ENCODE measurements around the gene SLC66A2. TPM values are rescaled to one million over a fixed set of nuclear protein-coding genes. Genes with fewer than 3 reads are reported as not detected.

SLC66A2 gene
- total RNA-seq, 1 donor from 2014 or later = 5.8 TPM

GRCh38 chr18:79942211-79942610 lies 9.2 kb downstream of the SLC66A2 start:
- Mint-ChIP-seq H3K4me1 (peaks cover 17% of the 10 kb centered on the region), H3K9me3 (peaks cover 17% of the 10 kb centered on the region), H3K36me3 (peaks cover 33% of the 10 kb centered on the region), H3K27me3 (ENCODE audit: insufficient read depth, low read depth) (peaks cover 2% of the 10 kb centered on the region), H3K27ac (peak overlapping the region; percentile 31), H3K4me3 (no peak overlapping the region)
- Histone ChIP-seq H4K20me1 (ENCODE audit: low read depth) (peaks cover 36% of the 10 kb centered on the region), H3K4me2 (no peak overlapping the region), H3F3A (ENCODE audit: low read depth) (no peaks in the 10 kb centered on the region), H3K27me3 (no peaks in the 10 kb centered on the region), H3K79me2 (ENCODE audit: low read depth) (no peaks in the 10 kb centered on the region), H3K9me3 (ENCODE audit: low read depth) (no peaks in the 10 kb centered on the region), H3K4me3 (no peak overlapping the region), H3K27ac (no peak overlapping the region), H3K36me3 (no peaks in the 10 kb centered on the region), H3K4me1 (no peaks in the 10 kb centered on the region), H3K9ac (no peak overlapping the region), H2AFZ (replicated peaks) (no peak overlapping the region)
- no peak for DNase-seq (ENCODE audit: low spot score)
- no peak for TF ChIP-seq EZH2 (IDR thresholded peaks at IDR 0.05)
- TF ChIP-seq EZH2phosphoT487 (IDR thresholded peaks at IDR 0.05) = no peak
- TF ChIP-seq CTCF (IDR thresholded peaks at IDR 0.05) = no peak

GRCh38 chr18:79941473-79942119 lies 9.9 kb downstream of the SLC66A2 start:
- TF ChIP-seq CTCF (IDR thresholded peaks at IDR 0.05) = no peak
- no peak for DNase-seq (ENCODE audit: low spot score)
- Histone ChIP-seq H3K9ac (no peak overlapping the region), H4K20me1 (ENCODE audit: low read depth) (peaks cover 36% of the 10 kb centered on the region), H3K27ac (no peak overlapping the region), H2AFZ (replicated peaks) (no peak overlapping the region), H3K4me2 (no peak overlapping the region), H3K4me1 (no peaks in the 10 kb centered on the region), H3K36me3 (no peaks in the 10 kb centered on the region), H3F3A (ENCODE audit: low read depth) (no peaks in the 10 kb centered on the region), H3K9me3 (ENCODE audit: low read depth) (no peaks in the 10 kb centered on the region), H3K27me3 (no peaks in the 10 kb centered on the region), H3K4me3 (no peak overlapping the region), H3K79me2 (ENCODE audit: low read depth) (no peaks in the 10 kb centered on the region)
- Mint-ChIP-seq H3K9me3 (peaks cover 23% of the 10 kb centered on the region), H3K27ac (no peak overlapping the region), H3K36me3 (peaks cover 40% of the 10 kb centered on the region), H3K4me3 (no peak overlapping the region), H3K4me1 (peaks cover 17% of the 10 kb centered on the region), H3K27me3 (ENCODE audit: insufficient read depth, low read depth) (peaks cover 4% of the 10 kb centered on the region)

GRCh38 chr18:79940814-79941472 lies 10.5 kb downstream of the SLC66A2 start:
- Histone ChIP-seq H3K9ac (no peak overlapping the region), H3K27ac (no peak overlapping the region), H3K4me2 (no peak overlapping the region), H3F3A (ENCODE audit: low read depth) (no peaks in the 10 kb centered on the region), H3K27me3 (no peaks in the 10 kb centered on the region), H3K4me3 (no peak overlapping the region), H3K36me3 (no peaks in the 10 kb centered on the region), H3K4me1 (no peaks in the 10 kb centered on the region), H2AFZ (replicated peaks) (no peak overlapping the region), H3K9me3 (ENCODE audit: low read depth) (no peaks in the 10 kb centered on the region), H4K20me1 (ENCODE audit: low read depth) (peaks cover 36% of the 10 kb centered on the region), H3K79me2 (ENCODE audit: low read depth) (no peaks in the 10 kb centered on the region)
- Mint-ChIP-seq H3K4me3 (no peak overlapping the region), H3K4me1 (peaks cover 15% of the 10 kb centered on the region), H3K9me3 (peaks cover 29% of the 10 kb centered on the region), H3K27ac (no peak overlapping the region), H3K27me3 (ENCODE audit: insufficient read depth, low read depth) (peaks cover 7% of the 10 kb centered on the region), H3K36me3 (peaks cover 46% of the 10 kb centered on the region)
- TF ChIP-seq EZH2phosphoT487 (IDR thresholded peaks at IDR 0.05) (no peak), EZH2 (IDR thresholded peaks at IDR 0.05) (no peak), CTCF (IDR thresholded peaks at IDR 0.05) (no peak)
- DNase-seq (ENCODE audit: low spot score) = no peak
